ENCODE results near the gene RASGRP2.

Gene RASGRP2

GRCh38 chr11:64691543-64691942, 52.4 kb downstream of the RASGRP2 start:
- no peaks in the 10 kb centered on the region for H3K36me3 Mint-ChIP-seq
- H3K27me3 Mint-ChIP-seq = peaks cover 7% of the 10 kb centered on the region
- H3K9me3 Mint-ChIP-seq = no peaks in the 10 kb centered on the region
- peaks cover 27% of the 10 kb centered on the region for H3K4me1 Mint-ChIP-seq
- no peak overlapping the region for H3K4me3 Mint-ChIP-seq
- H3K27ac Mint-ChIP-seq = peak overlapping the region; percentile 49

DNA sequence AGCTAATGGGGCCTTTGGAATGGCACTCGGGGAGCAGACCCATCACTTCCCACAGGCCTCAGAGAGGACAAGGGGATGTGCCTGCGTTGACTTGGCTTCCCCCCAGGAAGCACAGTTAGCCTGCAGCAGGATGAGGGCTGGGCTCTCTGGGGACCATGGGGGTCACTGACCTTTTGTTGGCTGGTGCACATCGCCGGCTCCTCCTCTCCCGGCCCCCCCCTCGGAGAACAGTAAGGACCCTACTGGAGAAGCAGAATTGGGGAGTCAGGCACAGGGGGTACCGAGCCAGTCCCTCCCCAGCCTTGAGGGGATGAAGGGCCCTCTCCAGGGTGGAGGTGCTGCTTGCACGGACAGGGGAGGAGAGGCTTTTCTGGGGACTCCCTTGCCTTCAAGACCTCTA, 53.7 kb downstream of the RASGRP2 start:
- no peaks in the 10 kb centered on the region for H3K36me3 Mint-ChIP-seq
- H3K27ac Mint-ChIP-seq = no peak overlapping the region
- peaks cover 7% of the 10 kb centered on the region for H3K27me3 Mint-ChIP-seq
- no peak overlapping the region for H3K4me3 Mint-ChIP-seq
- peaks cover 27% of the 10 kb centered on the region for H3K4me1 Mint-ChIP-seq
- no peaks in the 10 kb centered on the region for H3K9me3 Mint-ChIP-seq

GRCh38 chr11:64688534-64688982, 55.4 kb downstream of the RASGRP2 start:
- H3K4me3 Mint-ChIP-seq = peak overlapping the region; percentile 48
- H3K9me3 Mint-ChIP-seq = no peaks in the 10 kb centered on the region
- H3K36me3 Mint-ChIP-seq = no peaks in the 10 kb centered on the region
- H3K4me1 Mint-ChIP-seq = peaks cover 27% of the 10 kb centered on the region
- peaks cover 6% of the 10 kb centered on the region for H3K27me3 Mint-ChIP-seq
- no peak overlapping the region for H3K27ac Mint-ChIP-seq

DNA sequence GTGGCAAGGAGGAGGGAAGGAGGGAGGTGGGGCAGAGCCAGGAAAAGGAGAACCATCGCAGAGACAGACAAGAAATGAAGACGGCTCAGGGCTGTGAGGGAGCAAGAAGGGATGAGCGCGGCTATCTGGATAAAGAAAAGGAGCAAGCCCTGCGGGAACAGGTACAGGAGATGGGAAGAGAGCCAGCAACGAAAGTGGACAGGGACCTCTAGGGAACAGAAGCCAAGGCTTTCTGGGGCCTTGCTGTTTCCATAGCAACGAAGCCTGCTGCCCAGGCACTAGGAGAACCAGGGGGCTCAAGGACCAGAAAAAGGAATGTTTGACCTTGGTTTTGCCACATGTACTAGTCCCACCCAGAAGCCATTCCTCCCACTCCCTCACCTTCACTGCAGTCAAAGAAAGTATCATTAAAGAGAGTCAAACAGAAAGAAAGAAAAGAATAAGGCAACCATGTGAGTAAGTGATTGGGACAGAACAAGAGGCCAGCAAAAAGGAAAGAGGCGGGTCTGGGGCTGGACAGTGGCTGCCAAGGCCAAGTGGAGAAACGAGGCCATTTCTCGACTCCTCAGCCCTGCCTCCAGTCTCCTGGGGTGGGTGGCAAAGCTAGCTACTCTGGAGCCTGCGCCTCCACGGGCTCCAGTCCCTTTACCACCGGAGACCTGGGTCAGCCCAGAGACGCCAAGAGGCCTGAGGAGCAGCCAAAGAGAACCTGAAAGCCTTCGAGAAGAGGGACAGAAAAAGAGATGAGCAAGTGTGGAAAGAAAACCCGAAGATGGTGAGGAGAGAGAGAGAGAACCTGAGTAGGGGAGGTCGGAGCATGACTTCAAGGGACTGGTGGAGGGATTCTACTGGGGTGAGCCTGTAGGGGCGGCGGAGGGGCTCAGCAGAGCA, 56.1 kb downstream of the RASGRP2 start:
- H3K27me3 Mint-ChIP-seq = peaks cover 5% of the 10 kb centered on the region
- no peaks in the 10 kb centered on the region for H3K36me3 Mint-ChIP-seq
- peak overlapping the region; percentile 48 for H3K4me3 Mint-ChIP-seq
- no peaks in the 10 kb centered on the region for H3K9me3 Mint-ChIP-seq
- H3K27ac Mint-ChIP-seq = peak overlapping the region; percentile 32
- H3K4me1 Mint-ChIP-seq = peaks cover 21% of the 10 kb centered on the region

GRCh38 chr11:64687204-64687603, 56.7 kb downstream of the RASGRP2 start:
- peaks cover under 1% of the 10 kb centered on the region for H3K27me3 Mint-ChIP-seq
- H3K4me3 Mint-ChIP-seq = no peak overlapping the region
- H3K9me3 Mint-ChIP-seq = no peaks in the 10 kb centered on the region
- no peak overlapping the region for H3K27ac Mint-ChIP-seq
- H3K36me3 Mint-ChIP-seq = no peaks in the 10 kb centered on the region
- peaks cover 14% of the 10 kb centered on the region for H3K4me1 Mint-ChIP-seq

GRCh38 chr11:64686466-64687170, 57.3 kb downstream of the RASGRP2 start:
- Mint-ChIP-seq H3K9me3 (no peaks in the 10 kb centered on the region), H3K4me3 (no peak overlapping the region)

GRCh38 chr11:64685536-64685935, 58.4 kb downstream of the RASGRP2 start:
- peaks cover 10% of the 10 kb centered on the region for H3K4me1 Mint-ChIP-seq
- H3K9me3 Mint-ChIP-seq = no peaks in the 10 kb centered on the region
- H3K27me3 Mint-ChIP-seq = no peaks in the 10 kb centered on the region
- H3K4me3 Mint-ChIP-seq = no peak overlapping the region
- no peak overlapping the region for H3K27ac Mint-ChIP-seq
- no peaks in the 10 kb centered on the region for H3K36me3 Mint-ChIP-seq

More at GRCh38 chr11:64686466-64687170, 57.3 kb downstream of the RASGRP2 start:
- no peaks in the 10 kb centered on the region for H3K27me3 Mint-ChIP-seq
- H3K36me3 Mint-ChIP-seq = no peaks in the 10 kb centered on the region
- H3K4me1 Mint-ChIP-seq = peaks cover 10% of the 10 kb centered on the region
- H3K27ac Mint-ChIP-seq = no peak overlapping the region

- Mint-ChIP-seq H3K4me1 (peaks cover 10% of the 10 kb centered on the region), H3K27ac (no peak overlapping the region), H3K36me3 (no peaks in the 10 kb centered on the region), H3K27me3 (no peaks in the 10 kb centered on the region), H3K9me3 (no peaks in the 10 kb centered on the region), H3K4me3 (no peak overlapping the region)
Measured at GRCh38 chr11:64684357-64684756, 59.6 kb downstream of the RASGRP2 start.

GRCh38 chr11:64681171-64681570, 62.8 kb downstream of the RASGRP2 start:
- H3K4me1 Mint-ChIP-seq = no peaks in the 10 kb centered on the region
- H3K4me3 Mint-ChIP-seq = no peak overlapping the region
- H3K36me3 Mint-ChIP-seq = no peaks in the 10 kb centered on the region
- no peaks in the 10 kb centered on the region for H3K27me3 Mint-ChIP-seq
- H3K27ac Mint-ChIP-seq = no peak overlapping the region
- no peaks in the 10 kb centered on the region for H3K9me3 Mint-ChIP-seq

GRCh38 chr11:64679846-64680245, 64.1 kb downstream of the RASGRP2 start:
- Mint-ChIP-seq H3K9me3 (no peaks in the 10 kb centered on the region), H3K4me1 (no peaks in the 10 kb centered on the region), H3K36me3 (no peaks in the 10 kb centered on the region), H3K27me3 (no peaks in the 10 kb centered on the region), H3K27ac (no peak overlapping the region), H3K4me3 (no peak overlapping the region)

DNA sequence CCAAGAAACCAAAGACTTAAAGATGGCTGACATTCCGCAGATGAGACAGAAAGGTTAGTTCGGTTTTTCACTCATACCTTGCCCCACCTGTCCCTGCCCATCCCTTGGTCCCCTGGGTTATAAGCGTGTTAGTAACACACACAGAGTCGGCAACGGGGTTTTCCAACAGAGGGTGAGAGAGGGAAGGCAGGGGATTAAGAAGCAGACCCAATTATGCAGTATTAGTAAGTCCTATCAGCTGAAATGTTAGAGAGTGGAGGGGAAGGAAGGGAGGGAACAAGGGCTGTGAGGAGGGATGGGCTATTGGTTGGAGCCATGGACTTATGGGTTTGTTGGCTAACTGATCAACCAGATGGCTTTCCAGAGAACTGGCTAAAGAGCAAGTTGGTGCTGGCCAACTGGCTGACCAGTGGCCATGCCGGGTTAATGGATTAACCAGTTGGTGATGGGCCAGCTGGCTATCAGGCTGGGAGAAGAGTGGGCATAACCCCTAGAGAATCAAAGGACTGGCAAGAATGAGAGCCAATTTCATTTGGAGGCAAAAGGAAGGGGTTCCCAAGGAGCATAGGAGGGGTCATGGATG, 66.4 kb downstream of the RASGRP2 start:
- H3K27ac Mint-ChIP-seq = no peak overlapping the region

More for the DNA sequence above, 66.4 kb downstream of the RASGRP2 start:
- Mint-ChIP-seq H3K4me1 (no peaks in the 10 kb centered on the region), H3K4me3 (no peak overlapping the region), H3K27me3 (no peaks in the 10 kb centered on the region), H3K36me3 (no peaks in the 10 kb centered on the region), H3K9me3 (no peaks in the 10 kb centered on the region)

Data from activated naive CD4-positive, alpha-beta T cell treated with anti-CD3 and anti-CD28 coated beads, Interleukin-2, amount 50 U/mL, for 24 hours (primary cell).